ENCODE results near the gene DCP1B. TPM values are rescaled to one million over a fixed set of nuclear protein-coding genes. Genes with fewer than 3 reads are reported as not detected.
A peak's percentile ranks its signal among the peaks of the same experiment; 100 is the strongest.

DCP1B gene
- total RNA-seq, 1 donor from 2014 or later, result 17.4 TPM

GRCh38 chr12:2039034-2039433 lies 34.8 kb upstream of the DCP1B start:
- Histone ChIP-seq H3K4me1 (peaks cover 11% of the 10 kb centered on the region), H3K9me3 (no peaks in the 10 kb centered on the region), H3K27me3 (no peaks in the 10 kb centered on the region), H3K27ac (no peak overlapping the region), H3K36me3 (no peaks in the 10 kb centered on the region), H3K4me3 (no peak overlapping the region)
- TF ChIP-seq POLR2AphosphoS5 (IDR thresholded peaks at IDR 0.05; ENCODE audit: insufficient read depth in 1 of 2, low read depth in 1 of 2) (no peak), CTCF (IDR thresholded peaks at IDR 0.05) (no peak), POLR2A (IDR thresholded peaks at IDR 0.05) (no peak)
- intact Hi-C loops (cut with DNase I), result loop anchor here (10.0 kb wide), 2 partner anchors 94 to 244 kb away; no protein-coding TSS in a partner anchor
- no peak for DNase-seq (ENCODE audit: extremely low spot score in 2 of 2)

GRCh38 chr12:2035431-2036055 lies 31.3 kb upstream of the DCP1B start:
- Histone ChIP-seq H3K36me3 (no peaks in the 10 kb centered on the region), H3K4me3 (peak overlapping the region; percentile 30 to 39), H3K4me1 (peaks cover 11% of the 10 kb centered on the region), H3K27ac (no peak overlapping the region), H3K27me3 (no peaks in the 10 kb centered on the region), H3K9me3 (no peaks in the 10 kb centered on the region)
- no peak for DNase-seq (ENCODE audit: extremely low spot score in 2 of 2)
- TF ChIP-seq CTCF (IDR thresholded peaks at IDR 0.05), result no peak
- TF ChIP-seq POLR2AphosphoS5 (IDR thresholded peaks at IDR 0.05; ENCODE audit: insufficient read depth in 1 of 2, low read depth in 1 of 2), result no peak
- no peak for TF ChIP-seq POLR2A (IDR thresholded peaks at IDR 0.05)
- intact Hi-C loops (cut with DNase I), result loop anchor here (10.0 kb wide), 2 partner anchors 91 to 241 kb away; no protein-coding TSS in a partner anchor

GRCh38 chr12:2034633-2035430 lies 30.6 kb upstream of the DCP1B start:
- no peaks in the 10 kb centered on the region for H3K27me3 ChIP-seq
- H3K27ac ChIP-seq, result no peak overlapping the region
- intact Hi-C loops (cut with DNase I), result loop anchor here (10.0 kb wide), 2 partner anchors 90 to 240 kb away; no protein-coding TSS in a partner anchor
- no peaks in the 10 kb centered on the region for H3K9me3 ChIP-seq
- H3K4me1 ChIP-seq, result peaks cover 11% of the 10 kb centered on the region
- no peaks in the 10 kb centered on the region for H3K36me3 ChIP-seq
- peak overlapping the region; percentile 30 to 39 for H3K4me3 ChIP-seq
- DNase-seq (ENCODE audit: extremely low spot score in 2 of 2), result no peak
- TF ChIP-seq POLR2AphosphoS5 (IDR thresholded peaks at IDR 0.05; ENCODE audit: insufficient read depth in 1 of 2, low read depth in 1 of 2) (no peak), POLR2A (IDR thresholded peaks at IDR 0.05) (no peak), CTCF (IDR thresholded peaks at IDR 0.05) (peak; percentile 83 to 89 (median 88))

GRCh38 chr12:2032506-2032905 lies 28.2 kb upstream of the DCP1B start:
- TF ChIP-seq POLR2AphosphoS5 (IDR thresholded peaks at IDR 0.05; ENCODE audit: insufficient read depth in 1 of 2, low read depth in 1 of 2) (no peak), CTCF (IDR thresholded peaks at IDR 0.05) (no peak), POLR2A (IDR thresholded peaks at IDR 0.05) (no peak)
- H3K4me3 ChIP-seq, result no peak overlapping the region
- H3K27me3 ChIP-seq, result no peaks in the 10 kb centered on the region
- DNase-seq (ENCODE audit: extremely low spot score in 2 of 2), result no peak
- intact Hi-C loops (cut with DNase I), result loop anchor here (10.0 kb wide), 2 partner anchors 88 to 238 kb away; no protein-coding TSS in a partner anchor
- H3K36me3 ChIP-seq, result no peaks in the 10 kb centered on the region
- H3K27ac ChIP-seq, result no peak overlapping the region
- H3K4me1 ChIP-seq, result peaks cover 11% of the 10 kb centered on the region
- H3K9me3 ChIP-seq, result no peaks in the 10 kb centered on the region
